Stimulated activated CD4-positive, alpha-beta T cell treated with anti-CD3 and anti-CD28 coated beads, Interleukin-15, amount 100 ng/mL, for 24 hours (primary cell): ENCODE measurements around the gene STARD5.
A peak's percentile ranks its signal among the peaks of the same experiment; 100 is the strongest.

Source experiments
- DNase-seq: peaks from one replicate; pipeline ENCODE4 v3.0.0-alpha.2; 2020

The STARD5 gene

GRCh38 chr15:81309647-81310450, 14.1 kb downstream of the STARD5 start:
- DNase-seq = no peak

GRCh38 chr15:81308260-81308659, 15.7 kb downstream of the STARD5 start:
- DNase-seq = no peak

GRCh38 chr15:81304226-81304625, 19.7 kb downstream of the STARD5 start:
- DNase-seq = no peak

- no peak for DNase-seq
Measured at GRCh38 chr15:81303244-81304225, 20.4 kb downstream of the STARD5 start.

GRCh38 chr15:81302701-81303109, 21.2 kb downstream of the STARD5 start:
- no peak for DNase-seq

GRCh38 chr15:81301815-81302399, 22.0 kb downstream of the STARD5 start:
- DNase-seq = peak; percentile 69

- no peak for DNase-seq
Measured at GRCh38 chr15:81301385-81301784, 22.6 kb downstream of the STARD5 start.

- no peak for DNase-seq
Measured at GRCh38 chr15:81299630-81300273, 24.2 kb downstream of the STARD5 start.

- DNase-seq = no peak
Measured at GRCh38 chr15:81299156-81299555, 24.8 kb downstream of the STARD5 start.

GRCh38 chr15:81298611-81299010, 25.3 kb downstream of the STARD5 start:
- no peak for DNase-seq

- DNase-seq = peak; percentile 42
Measured at GRCh38 chr15:81297603-81298575, 26.1 kb downstream of the STARD5 start.

GRCh38 chr15:81297147-81297572, 26.8 kb downstream of the STARD5 start:
- DNase-seq = no peak

- DNase-seq = peak; percentile 80
Measured at GRCh38 chr15:81296673-81297072, 27.3 kb downstream of the STARD5 start.

GRCh38 chr15:81296186-81296585, 27.8 kb downstream of the STARD5 start:
- no peak for DNase-seq

- DNase-seq = no peak
Measured at GRCh38 chr15:81295486-81296121, 28.3 kb downstream of the STARD5 start.

GRCh38 chr15:81294516-81294880, 29.4 kb downstream of the STARD5 start:
- peak; percentile 48 for DNase-seq

GRCh38 chr15:81293728-81294515, 30.0 kb downstream of the STARD5 start:
- DNase-seq = peak; percentile 85

- peak; percentile 69 for DNase-seq
Measured at GRCh38 chr15:81292523-81293001, 31.4 kb downstream of the STARD5 start.

- DNase-seq = no peak
Measured at GRCh38 chr15:81291916-81292522, 31.9 kb downstream of the STARD5 start.

- DNase-seq = no peak
Measured at GRCh38 chr15:81289910-81290309, 34.0 kb downstream of the STARD5 start.
